ENCODE measurements around the gene RHOV.

Gene RHOV

DNA sequence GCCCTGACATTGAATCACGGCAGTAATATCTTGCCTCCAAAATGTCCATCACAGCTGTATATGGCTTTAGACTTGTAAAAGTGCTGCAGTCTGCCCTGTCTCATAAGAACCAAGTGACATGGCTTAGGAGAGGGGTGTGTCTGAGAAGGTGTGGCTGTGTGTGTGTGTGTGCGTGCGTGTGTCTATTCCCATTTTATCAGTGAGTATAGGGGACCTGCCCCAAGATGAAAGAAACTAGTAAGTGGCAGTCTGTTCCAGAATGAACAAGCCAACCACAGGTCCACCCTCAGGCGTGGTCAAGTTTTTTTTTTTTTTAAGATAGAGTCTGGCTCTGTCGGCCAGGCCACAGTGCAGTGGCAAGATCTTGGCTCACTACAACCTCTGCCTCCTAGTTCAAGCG is 5.6 kb upstream of the RHOV start:
- no peak overlapping the region for H3K27ac ChIP-seq

GRCh38 chr15:40878785-40879184 is 4.8 kb upstream of the RHOV start:
- TF ChIP-seq, protein P1, sequence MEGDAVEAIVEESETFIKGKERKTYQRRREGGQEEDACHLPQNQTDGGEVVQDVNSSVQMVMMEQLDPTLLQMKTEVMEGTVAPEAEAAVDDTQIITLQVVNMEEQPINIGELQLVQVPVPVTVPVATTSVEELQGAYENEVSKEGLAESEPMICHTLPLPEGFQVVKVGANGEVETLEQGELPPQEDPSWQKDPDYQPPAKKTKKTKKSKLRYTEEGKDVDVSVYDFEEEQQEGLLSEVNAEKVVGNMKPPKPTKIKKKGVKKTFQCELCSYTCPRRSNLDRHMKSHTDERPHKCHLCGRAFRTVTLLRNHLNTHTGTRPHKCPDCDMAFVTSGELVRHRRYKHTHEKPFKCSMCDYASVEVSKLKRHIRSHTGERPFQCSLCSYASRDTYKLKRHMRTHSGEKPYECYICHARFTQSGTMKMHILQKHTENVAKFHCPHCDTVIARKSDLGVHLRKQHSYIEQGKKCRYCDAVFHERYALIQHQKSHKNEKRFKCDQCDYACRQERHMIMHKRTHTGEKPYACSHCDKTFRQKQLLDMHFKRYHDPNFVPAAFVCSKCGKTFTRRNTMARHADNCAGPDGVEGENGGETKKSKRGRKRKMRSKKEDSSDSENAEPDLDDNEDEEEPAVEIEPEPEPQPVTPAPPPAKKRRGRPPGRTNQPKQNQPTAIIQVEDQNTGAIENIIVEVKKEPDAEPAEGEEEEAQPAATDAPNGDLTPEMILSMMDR (IDR thresholded peaks at IDR 0.05) = no peak
- no peaks in the 10 kb centered on the region for H3K9me3 ChIP-seq
- no peak overlapping the region for H3K27ac ChIP-seq
- no peak overlapping the region for H3K4me3 ChIP-seq (ENCODE audit: low read depth in 1 of 2, low read length in 1 of 2)
- no peaks in the 10 kb centered on the region for H3K36me3 ChIP-seq
- peaks cover 6 to 7% of the 10 kb centered on the region in 2 experiments for H3K4me1 ChIP-seq (ENCODE audit: control insufficient read depth in 1 of 2, insufficient read depth in 1 of 2, low read depth in 1 of 2, low read length in 1 of 2)
- peaks cover 18% of the 10 kb centered on the region for H3K27me3 ChIP-seq

More for the DNA sequence above, 5.6 kb upstream of the RHOV start:
- Histone ChIP-seq H3K4me3 (ENCODE audit: low read depth in 1 of 2, low read length in 1 of 2) (no peak overlapping the region), H3K27me3 (peaks cover 10% of the 10 kb centered on the region), H3K4me1 (ENCODE audit: control insufficient read depth in 1 of 2, insufficient read depth in 1 of 2, low read depth in 1 of 2, low read length in 1 of 2) (no peaks in the 10 kb centered on the region), H3K36me3 (no peaks in the 10 kb centered on the region), H3K9me3 (no peaks in the 10 kb centered on the region)
- TF ChIP-seq, protein P1 (IDR thresholded peaks at IDR 0.05) = no peak

- H3K4me1 ChIP-seq (ENCODE audit: control insufficient read depth in 1 of 2, insufficient read depth in 1 of 2, low read depth in 1 of 2, low read length in 1 of 2) = peaks cover 13 to 14% of the 10 kb centered on the region in 2 experiments
- no peaks in the 10 kb centered on the region for H3K9me3 ChIP-seq
- no peaks in the 10 kb centered on the region for H3K36me3 ChIP-seq
- no peak overlapping the region for H3K27ac ChIP-seq
- no peak overlapping the region for H3K4me3 ChIP-seq (ENCODE audit: low read depth in 1 of 2, low read length in 1 of 2)
- H3K27me3 ChIP-seq = peaks cover 29% of the 10 kb centered on the region
- TF ChIP-seq, protein P1 (IDR thresholded peaks at IDR 0.05) = no peak
Observed at GRCh38 chr15:40877694-40878093, 3.7 kb upstream of the RHOV start.

- TF ChIP-seq, protein P1 (IDR thresholded peaks at IDR 0.05) = no peak
Observed at GRCh38 chr15:40875991-40876730, 2.1 kb upstream of the RHOV start.

DNA sequence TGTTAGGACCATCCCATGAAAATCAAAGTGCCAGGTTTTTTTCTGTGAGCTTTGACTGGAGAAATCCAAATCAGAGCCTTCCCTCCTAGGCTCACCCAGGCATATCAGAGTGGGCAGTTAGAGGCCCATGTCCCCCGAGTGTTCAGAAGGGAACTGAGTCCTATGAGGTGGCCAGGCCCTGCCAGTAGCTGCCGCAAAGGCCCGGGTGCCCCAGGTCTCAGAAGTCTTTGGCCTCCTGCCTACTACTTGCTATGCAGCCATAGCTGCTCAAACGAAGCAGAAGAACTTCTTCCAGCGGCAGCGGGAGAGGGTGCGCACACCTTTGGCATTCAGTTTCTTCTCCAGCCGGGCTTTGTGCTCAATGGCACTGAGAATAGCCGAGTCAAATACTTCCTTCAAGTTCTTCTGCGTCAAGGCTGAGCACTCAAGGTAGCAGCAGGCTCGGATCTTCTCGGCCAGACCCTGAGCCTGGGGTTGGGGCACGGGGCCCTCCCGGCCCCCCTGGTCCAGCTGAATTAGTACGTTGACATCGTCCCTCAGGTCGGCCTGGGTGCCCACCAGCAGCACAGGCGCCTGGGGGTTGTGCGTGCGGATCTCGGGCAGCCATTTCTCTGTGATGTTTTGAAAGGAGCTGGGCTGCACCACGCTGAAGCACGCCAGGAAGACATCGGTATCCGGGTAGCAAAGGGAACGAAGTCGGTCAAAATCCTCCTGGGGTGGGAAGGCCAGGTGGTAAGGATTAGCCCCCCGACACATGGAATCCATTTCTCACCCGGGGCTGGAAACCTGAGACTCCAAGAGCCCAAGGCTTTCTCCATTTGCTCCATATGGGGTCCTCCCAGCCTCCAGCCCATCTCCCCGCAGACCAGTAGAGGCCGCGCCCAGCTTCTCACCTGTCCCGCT is 992 bp downstream of the RHOV start:
- Histone ChIP-seq H3K4me1 (ENCODE audit: control insufficient read depth in 1 of 2, insufficient read depth in 1 of 2, low read depth in 1 of 2, low read length in 1 of 2) (peaks cover 13 to 14% of the 10 kb centered on the region in 2 experiments), H3K27ac (no peak overlapping the region), H3K27me3 (peaks cover 50% of the 10 kb centered on the region), H3K36me3 (no peaks in the 10 kb centered on the region), H3K4me3 (ENCODE audit: low read depth in 1 of 2, low read length in 1 of 2) (peak overlapping the region; percentile 52 to 64), H3K9me3 (no peaks in the 10 kb centered on the region)
- TF ChIP-seq, protein P1 (IDR thresholded peaks at IDR 0.05) = no peak

More at GRCh38 chr15:40875991-40876730, 2.1 kb upstream of the RHOV start:
- peaks cover 44% of the 10 kb centered on the region for H3K27me3 ChIP-seq
- peaks cover 13 to 14% of the 10 kb centered on the region in 2 experiments for H3K4me1 ChIP-seq (ENCODE audit: control insufficient read depth in 1 of 2, insufficient read depth in 1 of 2, low read depth in 1 of 2, low read length in 1 of 2)
- no peak overlapping the region for H3K27ac ChIP-seq
- H3K9me3 ChIP-seq = no peaks in the 10 kb centered on the region
- no peaks in the 10 kb centered on the region for H3K36me3 ChIP-seq
- no peak overlapping the region for H3K4me3 ChIP-seq (ENCODE audit: low read depth in 1 of 2, low read length in 1 of 2)
